Vagina (tissue), 2 donors: ENCODE measurements around the gene FAR2.

Experiments
- CTCF ChIP-seq, 3 experiments: fragments of 450-650 bp in 2 of 3; fragments of 200-600 bp in 1 of 3; sonication (generic) in 1 of 3; IDR thresholded peaks; one replicate each; pipeline ENCODE4 v1.5.1; 2017 to 2019; ENCODE audit warnings: antibody characterized with exemption in 3 of 3, mild to moderate bottlenecking in 2 of 3, moderate library complexity in 2 of 3
- POLR2A ChIP-seq, 2 donors: fragments of 450-650 bp; IDR thresholded peaks; one replicate each; pipeline ENCODE4 v1.6.1; 2017; ENCODE audit warnings: antibody characterized with exemption in 2 of 2, mild to moderate bottlenecking in 2 of 2, moderate library complexity in 2 of 2

GRCh38 chr12:29208060-29208459, 59.0 kb downstream of the FAR2 start:
- TF ChIP-seq POLR2A (IDR thresholded peaks at IDR 0.05) = no peak
- no peak for TF ChIP-seq CTCF (IDR thresholded peaks at IDR 0.05)
